Endothelial cell of umbilical vein (primary cell): ENCODE results near the gene NFXL1. TPM values are rescaled to one million over a fixed set of nuclear protein-coding genes. Genes with fewer than 3 reads are reported as not detected.

Experiments used
- BruUV-seq: library from RNA; stranded (reverse); fragments of 400-500 nt; replicated peaks from 2 replicates; lab custom pipeline; 2021; lab: Mats Ljungman, UMichigan
- CTCF ChIA-PET: fragments of 300-600, 350-600 bp; sonication (Branson Sonifier 250); formaldehyde crosslinking; loops from one replicate; lab custom pipeline; 2021; ENCODE audit warnings: antibody characterized with exemption, inconsistent platforms; lab: Charles Lee
- POLR2A ChIA-PET: fragments of 300-600, 350-600 bp; sonication (Branson Sonifier 250); formaldehyde crosslinking; loops from one replicate; lab custom pipeline; 2021; ENCODE audit warnings: antibody characterized with exemption, inconsistent platforms; lab: Charles Lee
- DNase-seq: peaks from one replicate; pipeline ENCODE4 v3.0.0-alpha.2; 2011; ENCODE audit warnings: low read depth, low spot score
- FAIRE-seq: peaks from 2 replicates; lab custom pipeline; 2011; peaks lifted over from hg19 to GRCh38; lab: Jason Lieb, UNC
- H2AFZ ChIP-seq: 2 replicates; pipeline ENCODE4 v1.6.0; 2012; ENCODE audit warnings: low read depth, low read length, control low read depth, inconsistent platforms
- H3K27ac ChIP-seq: 2 replicates; pipeline ENCODE4 v1.5.1; 2011; ENCODE audit warnings: low read depth, mild to moderate bottlenecking, control low read depth, low read length, moderate library complexity; ENCODE audit not compliant: insufficient read depth
- H3K27me3 ChIP-seq, 2 experiments: 2 replicates each; pipeline versions ENCODE4 v1.6.0 to v1.6.1; 2011; ENCODE audit warnings: low read length in 2 of 2, mixed read lengths in 1 of 2; ENCODE audit not compliant: control insufficient read depth in 2 of 2, insufficient read depth in 2 of 2
- H3K36me3 ChIP-seq, 2 experiments: 2 replicates in 1 of 2; 3 replicates in 1 of 2; pipeline ENCODE4 v1.5.1; 2011; ENCODE audit warnings: low read length in 2 of 2, mild to moderate bottlenecking in 1 of 2, moderate library complexity in 1 of 2; ENCODE audit not compliant: control insufficient read depth in 2 of 2, insufficient read depth in 2 of 2; ENCODE audit errors: extremely low read depth in 1 of 2
- H3K4me1 ChIP-seq: 3 replicates; pipeline ENCODE4 v1.5.1; 2011; ENCODE audit warnings: mild to moderate bottlenecking, low read length; ENCODE audit not compliant: control insufficient read depth, insufficient read depth; ENCODE audit errors: extremely low read depth
- H3K4me2 ChIP-seq: 2 replicates; pipeline ENCODE4 v1.6.1; 2011; ENCODE audit warnings: low read length, control low read depth, mixed read lengths; ENCODE audit not compliant: insufficient read depth
- H3K4me3 ChIP-seq, 3 experiments: fragments of 200-600 bp in 1 of 3; sonication (generic), shearing (Covaris generic) in 1 of 3; replicated peaks in 1 of 3; 2 replicates each; pipeline ENCODE4 v1.5.1; 2011 to 2016; ENCODE audit warnings: control low read depth in 3 of 3, low read length in 3 of 3, mild to moderate bottlenecking in 2 of 3, inconsistent platforms in 1 of 3, low read depth in 1 of 3, moderate library complexity in 1 of 3; ENCODE audit not compliant: insufficient read depth in 1 of 3
- H3K79me2 ChIP-seq: 2 replicates; pipeline ENCODE4 v1.6.0; 2012; ENCODE audit warnings: low read length, inconsistent platforms; ENCODE audit not compliant: control insufficient read depth, insufficient read depth
- H3K9ac ChIP-seq: replicated peaks from 2 replicates; pipeline ENCODE3; 2011; ENCODE audit warnings: low read length, control low read depth; ENCODE audit not compliant: insufficient read depth; ENCODE audit errors: extremely low read depth
- H3K9me1 ChIP-seq: replicated peaks from 3 replicates; pipeline ENCODE4 v1.6.0; 2011; ENCODE audit warnings: mild to moderate bottlenecking, low read length; ENCODE audit not compliant: control insufficient read depth, insufficient read depth; ENCODE audit errors: extremely low read depth
- H3K9me3 ChIP-seq: replicated peaks from 2 replicates; pipeline ENCODE4 v1.5.1; 2012; ENCODE audit warnings: low read length, inconsistent platforms; ENCODE audit not compliant: control insufficient read depth, insufficient read depth
- H4K20me1 ChIP-seq: replicated peaks from 2 replicates; pipeline ENCODE3; 2011; ENCODE audit warnings: mild to moderate bottlenecking, low read length; ENCODE audit not compliant: control insufficient read depth, insufficient read depth; ENCODE audit errors: extremely low read depth
- CTCF ChIP-seq, 2 donors: IDR thresholded peaks; 1 replicate in 1 of 2; 2 replicates in 1 of 2; pipeline ENCODE4 v1.5.1; 2011; ENCODE audit warnings: low read length in 2 of 2, mild to moderate bottlenecking in 2 of 2, moderate library complexity in 2 of 2, control low read depth in 1 of 2, inconsistent platforms in 1 of 2, low read depth in 1 of 2; ENCODE audit not compliant: insufficient read depth in 1 of 2; ENCODE audit errors: extremely low read depth in 1 of 2
- EZH2 ChIP-seq: IDR thresholded peaks from 2 replicates; pipeline ENCODE4 v1.6.1; 2012; ENCODE audit warnings: borderline replicate concordance, low read depth, mild to moderate bottlenecking, moderate library complexity, low read length, inconsistent platforms; ENCODE audit not compliant: severe bottlenecking
- FOS ChIP-seq: IDR thresholded peaks from 2 replicates; pipeline ENCODE4 v1.6.1; 2011; ENCODE audit warnings: mild to moderate bottlenecking, low read length, moderate library complexity, borderline replicate concordance; ENCODE audit not compliant: insufficient read depth
- GATA2 ChIP-seq: IDR thresholded peaks from 2 replicates; pipeline ENCODE4 v1.7.0; 2011; ENCODE audit warnings: low read depth, mild to moderate bottlenecking, moderate library complexity, mixed read lengths, low read length; ENCODE audit not compliant: insufficient read length, insufficient read depth
- JUN ChIP-seq: IDR thresholded peaks from 2 replicates; pipeline ENCODE4 v1.6.1; 2011; ENCODE audit warnings: borderline replicate concordance, low read depth; ENCODE audit not compliant: insufficient read length, insufficient read depth
- MYC ChIP-seq: IDR thresholded peaks from one replicate; pipeline ENCODE4 v1.6.1; 2011; ENCODE audit warnings: mild to moderate bottlenecking, low read depth, low read length
- POLR2A ChIP-seq: IDR thresholded peaks from 2 replicates; pipeline ENCODE4 v1.6.1; 2012; ENCODE audit warnings: low read depth, mild to moderate bottlenecking, control low read depth, low read length
- POLR2AphosphoS5 ChIP-seq: IDR thresholded peaks from 2 replicates; pipeline ENCODE4 v1.6.1; 2012; ENCODE audit warnings: low read depth, mild to moderate bottlenecking, control low read depth, low read length, moderate library complexity; ENCODE audit not compliant: insufficient read depth
- dilution Hi-C: fragments of 300-500 bp; cut with MboI; formaldehyde crosslinking; loops from one replicate; pipeline ENCODE4 v1.15.0; 2019; ENCODE audit warnings: low sequenced_read_pairs; ENCODE audit not compliant: extremely low pct_ligation_motif_present
- intact Hi-C: fragments of 100-400 bp; cut with micrococcal nuclease; formaldehyde crosslinking; loops from one replicate; pipeline ENCODE4 v1.10.0; 2022
- polyA plus RNA-seq, 4 experiments: library from polyadenylated mRNA; depleted of rRNA in 3 of 4; stranded (reverse) in 3 of 4; unstranded in 1 of 4; fragments of >200 nt; gene quantifications; 2 replicates each; pipeline versions ENCODE4 v1.2.1 to v1.2.3, GENCODE V29; 2011 to 2012; ENCODE audit warnings: missing spikeins in 1 of 4
- total RNA-seq: library from RNA; stranded (reverse); gene quantifications from 2 replicates; pipeline ENCODE4 v1.2.3, GENCODE V29; 2021

NFXL1 gene
- total and polyA plus RNA-seq, 2 donors (not counting 3 experiments of a cell fraction or from before 2014, with no cell fraction given): 5.1 to 14.6 TPM

- dilution Hi-C loops (no loop called here), intact Hi-C loops (no loop called here)
- CTCF ChIA-PET: interaction anchor here (1.5 kb wide), 1 partner anchor 57 kb away, joined by 3 read pairs; no protein-coding TSS in a partner anchor
- Histone ChIP-seq H3K4me1 (no peaks in the 10 kb centered on the region), H3K9me3 (no peaks in the 10 kb centered on the region), H3K27me3 (no peaks in the 10 kb centered on the region), H3K4me2 (no peak overlapping the region), H2AFZ (no peak overlapping the region), H3K9me1 (no peaks in the 10 kb centered on the region), H3K4me3 (no peak overlapping the region), H4K20me1 (no peaks in the 10 kb centered on the region), H3K79me2 (no peaks in the 10 kb centered on the region), H3K36me3 (peaks cover 3 to 14% of the 10 kb centered on the region in 2 experiments), H3K9ac (no peak overlapping the region), H3K27ac (no peak overlapping the region)
- BruUV-seq: no TSS peak
- FAIRE-seq (no peak), DNase-seq (no peak)
- TF ChIP-seq FOS: no peak
- POLR2A ChIA-PET: no interaction called here
These were observed 38.1 kb downstream of the NFXL1 start for GRCh38 chr4:47876310-47876709.

GRCh38 chr4:47873877-47874541 is 40.4 kb downstream of the NFXL1 start:
- BruUV-seq: no TSS peak
- TF ChIP-seq POLR2A (no peak), JUN (no peak), GATA2 (no peak), CTCF (IDR thresholded peaks at IDR 0.05; ENCODE audit: extremely low read depth in 1 of 2, insufficient read depth in 1 of 2, low read depth in 1 of 2, low read length in 2 of 2) (no peak), FOS (no peak), EZH2 (no peak), POLR2AphosphoS5 (no peak), MYC (no peak)
- H3K27me3 ChIP-seq: no peaks in the 10 kb centered on the region
- CTCF ChIA-PET: interaction anchor here (1.0 kb wide), 1 partner anchor 10 kb away, joined by 4 read pairs; no protein-coding TSS in a partner anchor
- POLR2A ChIA-PET: no interaction called here
- intact Hi-C loops: no loop called here
- no peak overlapping the region for H3K4me2 ChIP-seq
- no peak overlapping the region for H3K27ac ChIP-seq
- no peaks in the 10 kb centered on the region for H3K4me1 ChIP-seq
- FAIRE-seq (no peak), DNase-seq (no peak)
- no peaks in the 10 kb centered on the region for H3K9me1 ChIP-seq
- no peak overlapping the region for H3K9ac ChIP-seq
- no peak overlapping the region for H2AFZ ChIP-seq
- dilution Hi-C loops: no loop called here
- H3K9me3 ChIP-seq: no peaks in the 10 kb centered on the region
- H4K20me1 ChIP-seq: no peaks in the 10 kb centered on the region
- no peak overlapping the region for H3K4me3 ChIP-seq
- peaks cover 3 to 14% of the 10 kb centered on the region in 2 experiments for H3K36me3 ChIP-seq
- H3K79me2 ChIP-seq: no peaks in the 10 kb centered on the region
